Measurements from ENCODE around the gene NRIP1.
"Not testable (repeated sequence)": the region's sequence is repeated elsewhere in the genome, so short reads cannot be mapped to it uniquely, and the experiment has no call there.

NRIP1 gene

GRCh38 chr21:15037095-15037899, 27.5 kb downstream of the NRIP1 start:
- DNase-seq (ENCODE audit: low read depth), result no peak

GRCh38 chr21:15036189-15036588, 28.6 kb downstream of the NRIP1 start:
- DNase-seq (ENCODE audit: low read depth), result no peak

DNA sequence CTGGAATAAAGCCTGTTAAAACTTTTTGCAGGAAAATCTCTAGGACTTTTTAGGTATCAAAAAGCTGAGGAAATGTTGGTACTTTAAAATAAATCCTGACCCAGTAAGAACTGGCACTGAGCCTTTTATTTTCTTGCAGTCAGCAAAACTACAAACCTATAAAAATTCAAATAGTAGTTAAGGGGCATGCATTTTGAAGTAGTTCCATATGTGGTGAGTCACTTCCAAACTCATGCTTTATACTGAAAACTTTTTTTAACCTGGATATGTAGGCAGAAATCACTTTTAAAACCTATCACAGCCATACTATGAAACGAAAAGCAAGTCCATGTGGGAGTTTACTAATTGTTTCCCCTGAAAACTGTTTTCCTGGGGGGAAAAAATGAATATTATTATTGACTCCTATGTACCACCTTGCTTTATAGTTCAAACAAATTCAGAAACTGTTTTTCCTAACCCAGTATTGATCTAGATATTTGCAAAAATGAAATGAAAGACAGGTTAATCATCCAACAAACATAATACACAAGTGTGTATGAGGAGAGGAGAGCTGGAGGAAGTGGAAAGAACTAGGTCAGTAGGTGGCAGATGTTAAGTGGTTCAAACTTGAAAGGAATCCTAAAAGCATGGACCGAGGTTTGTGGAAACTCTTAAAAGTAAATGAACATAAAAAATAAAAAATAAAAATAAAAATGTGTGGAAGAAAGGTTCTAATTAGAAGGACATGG, 30.5 kb downstream of the NRIP1 start:
- DNase-seq (ENCODE audit: low read depth), result no peak

DNA sequence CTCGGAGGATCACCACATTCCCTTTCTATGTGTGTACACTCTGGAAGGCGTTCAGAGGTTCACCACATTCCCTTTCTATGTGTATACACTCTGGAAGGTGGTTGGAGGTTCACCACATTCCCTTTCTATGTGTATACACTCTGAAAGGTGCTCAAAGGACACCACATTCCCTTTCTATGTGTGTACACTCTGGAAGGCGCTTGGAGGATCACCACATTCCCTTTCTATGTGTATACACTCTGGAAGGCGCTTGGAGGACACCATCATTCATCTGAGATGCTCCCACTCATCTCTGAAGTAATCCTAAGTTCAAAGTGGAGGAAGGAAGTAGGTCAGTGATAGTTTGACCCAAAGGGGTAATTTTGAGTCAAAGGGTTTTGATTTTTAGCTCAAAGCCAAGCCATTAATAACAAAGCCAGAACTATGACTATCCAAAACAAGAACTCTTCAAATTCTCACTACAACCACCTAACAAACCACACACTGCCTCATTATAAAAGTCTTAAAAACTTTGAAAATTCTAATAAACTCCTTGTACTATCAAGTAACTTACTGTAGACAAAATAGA, 32.9 kb downstream of the NRIP1 start:
- no peak for DNase-seq (ENCODE audit: low read depth)

DNA sequence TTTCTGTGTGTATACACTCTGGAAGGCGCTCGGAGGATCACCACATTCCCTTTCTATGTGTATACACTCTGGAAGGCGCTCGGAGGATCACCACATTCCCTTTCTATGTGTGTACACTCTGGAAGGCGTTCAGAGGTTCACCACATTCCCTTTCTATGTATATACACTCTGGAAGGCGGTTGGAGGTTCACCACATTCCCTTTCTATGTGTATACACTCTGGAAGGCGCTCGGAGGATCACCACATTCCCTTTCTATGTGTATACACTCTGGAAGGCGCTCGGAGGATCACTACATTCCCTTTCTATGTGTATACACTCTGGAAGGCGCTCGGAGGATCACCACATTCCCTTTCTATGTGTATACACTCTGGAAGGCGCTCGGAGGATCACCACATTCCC, 33.4 kb downstream of the NRIP1 start:
- not testable (repeated sequence) for DNase-seq (ENCODE audit: low read depth)

DNA sequence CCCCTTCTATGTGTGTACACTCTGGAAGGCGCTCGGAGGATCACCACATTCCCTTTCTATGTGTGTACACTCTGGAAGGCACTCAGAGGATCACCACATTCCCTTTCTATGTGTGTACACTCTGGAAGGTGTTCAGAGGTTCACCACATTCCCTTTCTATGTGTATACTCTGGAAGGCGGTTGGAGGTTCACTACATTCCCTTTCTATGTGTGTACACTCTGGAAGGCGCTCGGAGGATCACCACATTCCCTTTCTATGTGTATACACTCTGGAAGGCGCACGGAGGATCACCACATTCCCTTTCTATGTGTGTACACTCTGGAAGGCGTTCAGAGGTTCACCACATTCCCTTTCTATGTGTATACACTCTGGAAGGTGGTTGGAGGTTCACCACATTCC, 33.9 kb downstream of the NRIP1 start:
- DNase-seq (ENCODE audit: low read depth), result not testable (repeated sequence)

DNA sequence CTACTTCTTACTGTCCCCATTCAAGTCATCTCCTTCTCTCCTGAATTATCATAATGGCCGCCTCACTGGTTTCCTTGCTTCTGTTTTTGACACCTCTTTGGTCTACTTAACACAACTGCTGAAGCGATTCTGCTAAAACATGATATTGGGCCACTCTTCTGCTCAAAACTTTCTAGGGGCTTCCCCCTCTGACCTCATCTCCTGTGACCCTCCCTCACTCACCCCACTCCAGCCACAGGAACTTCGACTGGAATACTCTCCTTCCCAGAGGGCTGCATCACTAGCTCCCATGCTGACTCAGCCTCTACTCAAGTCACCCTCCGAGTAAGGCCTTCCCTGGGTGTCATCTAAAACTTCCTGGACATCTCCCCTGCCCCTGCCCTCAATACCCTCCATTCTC, 35.7 kb downstream of the NRIP1 start:
- DNase-seq (ENCODE audit: low read depth), result no peak

DNA sequence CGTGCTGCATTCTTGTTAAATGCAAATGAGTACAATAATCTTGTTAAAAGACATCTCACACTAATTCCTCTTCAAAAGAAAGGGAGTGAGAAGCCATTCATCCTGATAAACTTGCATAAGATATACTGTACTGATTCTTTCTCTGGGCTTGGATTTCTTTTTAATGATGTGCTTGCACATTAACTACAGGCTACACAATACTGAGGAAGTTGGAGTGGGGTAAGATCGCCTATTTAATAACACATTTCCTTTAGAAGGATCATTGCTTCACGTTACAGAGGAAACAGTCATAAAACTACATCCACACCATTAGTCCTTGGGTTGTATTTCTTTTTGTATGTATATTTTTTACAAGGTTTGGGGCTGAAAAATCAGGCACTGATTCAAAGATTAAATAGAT, 36.6 kb downstream of the NRIP1 start:
- no peak for DNase-seq (ENCODE audit: low read depth)

GRCh38 chr21:15027056-15027455, 37.7 kb downstream of the NRIP1 start:
- no peak for DNase-seq (ENCODE audit: low read depth)

DNA sequence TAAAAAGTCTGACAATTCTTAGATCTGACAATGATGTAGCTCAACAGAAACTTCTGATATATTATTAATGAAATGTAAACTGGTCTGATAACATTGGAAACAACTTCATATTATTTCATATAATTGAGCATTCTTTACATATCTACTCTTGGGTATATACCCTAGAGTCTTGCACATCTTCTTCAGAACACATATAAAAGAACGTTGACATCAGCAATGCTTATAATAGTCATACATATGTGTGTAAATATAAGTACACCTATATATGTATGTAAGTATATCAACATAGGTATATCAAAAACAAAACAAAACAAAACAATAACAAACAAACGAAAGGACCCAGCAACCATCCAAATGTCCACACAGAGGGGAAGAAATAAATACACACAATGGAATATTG, 38.4 kb downstream of the NRIP1 start:
- no peak for DNase-seq (ENCODE audit: low read depth)

GRCh38 chr21:15023776-15024175, 41.0 kb downstream of the NRIP1 start:
- DNase-seq (ENCODE audit: low read depth), result no peak

DNA sequence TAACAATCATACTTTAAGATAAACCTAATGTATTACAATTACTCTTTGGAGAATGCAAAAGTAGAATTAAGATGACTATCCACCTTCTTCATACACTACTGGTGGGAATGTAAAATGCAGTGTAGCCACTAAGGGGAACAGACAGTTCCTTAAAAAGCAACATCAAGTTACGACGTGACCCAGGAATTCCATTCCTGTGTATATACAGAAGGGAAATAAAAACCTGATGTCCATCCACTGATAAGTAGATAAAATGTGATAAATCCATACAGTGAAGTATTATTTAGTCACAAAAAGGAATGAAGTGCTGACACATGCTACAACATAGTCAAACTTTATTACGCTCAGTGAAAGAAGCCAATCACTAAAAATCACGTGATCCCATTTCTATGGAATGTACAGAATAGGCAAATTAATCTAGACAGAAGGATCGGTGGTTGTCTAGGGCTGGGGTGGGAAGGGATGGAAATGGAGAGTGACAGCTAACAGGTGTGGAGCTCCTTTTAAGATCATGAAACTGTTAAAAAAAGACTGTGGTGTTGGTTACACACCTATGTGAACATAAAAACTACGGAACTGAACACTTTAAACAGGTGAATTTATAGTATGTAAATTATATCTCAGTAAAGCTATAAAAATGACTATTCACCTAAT, 42.1 kb downstream of the NRIP1 start:
- DNase-seq (ENCODE audit: low read depth), result no peak

- DNase-seq (ENCODE audit: low read depth), result no peak
These were observed 44.0 kb downstream of the NRIP1 start for GRCh38 chr21:15020797-15021196.

DNA sequence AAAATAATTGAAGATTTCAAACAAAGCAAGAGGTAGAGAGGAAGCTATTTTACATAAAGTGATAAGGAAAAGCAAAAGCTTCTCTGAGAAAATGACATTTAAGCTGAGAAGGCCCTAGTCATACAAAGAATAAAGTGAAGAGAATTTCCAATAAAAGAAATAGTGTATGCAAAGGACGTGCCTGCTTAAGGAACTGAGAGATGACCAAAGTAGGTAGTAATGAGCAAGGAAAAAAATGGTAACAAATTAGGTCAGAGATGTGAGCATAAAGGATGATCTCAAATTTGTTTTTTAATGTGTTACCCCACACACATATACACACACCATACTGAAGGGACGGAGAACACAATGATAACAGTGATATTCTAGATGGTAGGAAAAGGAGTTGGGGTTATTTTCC, 46.4 kb downstream of the NRIP1 start:
- DNase-seq (ENCODE audit: low read depth), result no peak

- no peak for DNase-seq (ENCODE audit: low read depth)
These were observed 49.0 kb downstream of the NRIP1 start for GRCh38 chr21:15015622-15016471.

GRCh38 chr21:15014221-15014620, 50.6 kb downstream of the NRIP1 start:
- no peak for DNase-seq (ENCODE audit: low read depth)

- DNase-seq (ENCODE audit: low read depth), result no peak
These were observed 52.8 kb downstream of the NRIP1 start for GRCh38 chr21:15011967-15012366.

DNA sequence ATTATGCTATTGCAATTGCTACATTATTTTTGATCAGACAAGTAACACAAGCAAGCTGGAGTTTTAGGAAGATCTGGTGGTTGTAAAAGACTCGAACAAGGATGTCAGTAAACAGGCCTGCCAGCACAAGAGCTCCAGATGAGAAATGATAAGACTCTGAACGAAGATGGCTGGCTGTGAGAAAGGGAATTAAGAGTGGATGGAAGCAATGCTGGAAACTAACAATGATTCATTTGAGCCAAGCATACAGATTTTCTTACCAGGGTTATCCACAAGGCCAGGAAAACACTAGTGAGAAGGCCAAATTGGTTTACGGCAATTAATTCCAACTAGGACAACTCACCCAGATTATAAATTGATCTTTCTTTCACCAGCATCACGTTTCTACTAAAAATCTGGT, 54.2 kb downstream of the NRIP1 start:
- DNase-seq (ENCODE audit: low read depth), result no peak

- no peak for DNase-seq (ENCODE audit: low read depth)
These were observed 54.9 kb downstream of the NRIP1 start for GRCh38 chr21:15009837-15010363.

DNA sequence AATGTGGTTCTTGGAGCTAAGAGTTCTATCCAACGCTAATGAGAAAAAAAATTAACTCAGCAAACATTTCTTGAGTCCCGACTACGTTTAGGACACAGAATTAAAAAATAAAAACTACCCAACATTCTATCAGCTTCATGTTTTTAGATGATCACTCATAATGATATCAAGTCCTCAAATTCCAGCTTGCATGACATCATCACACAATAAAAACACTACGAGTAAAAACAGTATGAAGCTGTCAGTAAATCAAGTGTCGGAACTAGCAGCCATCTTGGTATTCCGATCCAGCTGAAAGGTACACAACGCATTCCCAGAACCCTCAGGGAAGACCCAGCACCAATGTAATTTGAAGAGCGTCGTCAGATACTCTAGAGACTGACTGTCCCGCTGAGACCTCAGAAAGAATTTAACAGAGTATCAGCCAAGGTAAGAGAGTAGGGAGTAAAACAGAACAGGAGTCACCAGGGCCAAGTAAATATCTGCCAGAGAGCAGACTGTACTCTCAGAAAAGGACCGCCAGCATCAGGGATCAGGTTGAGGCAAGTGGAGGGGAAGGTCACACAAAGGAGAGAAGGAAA, 57.0 kb downstream of the NRIP1 start:
- DNase-seq (ENCODE audit: low read depth), result no peak

DNA sequence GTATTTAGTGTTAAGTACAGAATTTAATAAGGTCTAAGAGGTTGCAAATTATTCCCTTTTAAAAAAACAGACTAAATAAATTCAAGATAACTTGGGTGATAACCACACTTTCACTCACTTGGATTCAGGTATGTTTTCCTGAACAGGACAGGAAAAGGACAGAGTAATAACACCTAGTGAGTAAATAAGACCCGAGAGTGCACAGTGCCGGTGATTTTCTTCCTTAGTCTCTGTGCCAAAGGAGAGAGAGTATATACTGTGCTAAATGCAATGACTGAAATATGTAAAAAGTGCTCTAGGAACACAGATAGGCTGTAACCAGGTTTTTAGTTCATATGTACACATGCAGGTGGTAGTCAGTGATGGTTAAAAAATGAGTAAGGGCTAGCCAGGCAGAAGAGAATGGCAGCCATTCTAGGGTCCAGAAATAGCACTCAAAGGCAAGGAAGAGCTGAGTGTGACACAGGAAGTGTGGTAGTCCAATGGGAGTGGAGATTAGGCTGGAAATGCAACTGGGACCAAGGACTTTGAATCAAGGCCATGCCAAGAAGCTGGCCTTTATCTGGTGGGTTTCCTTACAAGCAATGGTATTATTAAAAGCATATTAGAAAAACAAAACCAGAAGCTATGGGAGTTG, 58.1 kb downstream of the NRIP1 start:
- no peak for DNase-seq (ENCODE audit: low read depth)

Data from activated T-cell treated with anti-CD3 and anti-CD28 coated beads for 24 hours (primary cell).